ENCODE results near the gene SAFB. TPM values are rescaled to one million over a fixed set of nuclear protein-coding genes. Genes with fewer than 3 reads are reported as not detected.
"Not testable (repeated sequence)": the region's sequence is repeated elsewhere in the genome, so short reads cannot be mapped to it uniquely, and the experiment has no call there.

The SAFB gene
- total RNA-seq, 6 experiments from 2014 or later, result 31.2 to 45.7 (median 32.8) TPM

DNA sequence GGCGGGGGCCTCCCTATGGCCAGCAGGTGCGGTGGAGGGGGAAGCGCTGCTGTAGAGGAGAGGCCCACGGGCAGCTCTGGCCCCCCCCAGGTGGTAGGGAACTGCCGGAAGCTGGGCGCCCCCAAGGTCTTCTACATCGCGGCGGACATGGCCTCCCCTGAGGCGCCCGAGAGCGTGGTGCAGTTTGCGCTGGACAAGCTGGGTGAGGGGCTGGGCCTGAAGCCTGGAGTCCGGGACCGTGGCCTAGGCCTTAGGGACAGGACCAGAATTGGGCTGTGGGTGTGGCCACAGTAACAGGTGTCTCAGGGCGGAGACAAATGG, 63.4 kb downstream of the SAFB start:
- peaks cover 0 to 3% (median under 1%) of the 10 kb centered on the region in 4 donors for H3K4me1 ChIP-seq
- H3K36me3 ChIP-seq, result no peaks in the 10 kb centered on the region
- intact Hi-C loops (cut with DNase I), result no loop called here
- H3K9me3 ChIP-seq, result no peaks in the 10 kb centered on the region
- ATAC-seq (no peak), DNase-seq (no peak)
- WGBS (ENCODE audit: insufficient coverage, low coverage, low lambda C conversion rate, missing lambda C conversion rate), result no CpG with 5 or more reads among the region's 16 CpGs
- no peaks in the 10 kb centered on the region for H3K27me3 ChIP-seq
- TF ChIP-seq, protein P1, sequence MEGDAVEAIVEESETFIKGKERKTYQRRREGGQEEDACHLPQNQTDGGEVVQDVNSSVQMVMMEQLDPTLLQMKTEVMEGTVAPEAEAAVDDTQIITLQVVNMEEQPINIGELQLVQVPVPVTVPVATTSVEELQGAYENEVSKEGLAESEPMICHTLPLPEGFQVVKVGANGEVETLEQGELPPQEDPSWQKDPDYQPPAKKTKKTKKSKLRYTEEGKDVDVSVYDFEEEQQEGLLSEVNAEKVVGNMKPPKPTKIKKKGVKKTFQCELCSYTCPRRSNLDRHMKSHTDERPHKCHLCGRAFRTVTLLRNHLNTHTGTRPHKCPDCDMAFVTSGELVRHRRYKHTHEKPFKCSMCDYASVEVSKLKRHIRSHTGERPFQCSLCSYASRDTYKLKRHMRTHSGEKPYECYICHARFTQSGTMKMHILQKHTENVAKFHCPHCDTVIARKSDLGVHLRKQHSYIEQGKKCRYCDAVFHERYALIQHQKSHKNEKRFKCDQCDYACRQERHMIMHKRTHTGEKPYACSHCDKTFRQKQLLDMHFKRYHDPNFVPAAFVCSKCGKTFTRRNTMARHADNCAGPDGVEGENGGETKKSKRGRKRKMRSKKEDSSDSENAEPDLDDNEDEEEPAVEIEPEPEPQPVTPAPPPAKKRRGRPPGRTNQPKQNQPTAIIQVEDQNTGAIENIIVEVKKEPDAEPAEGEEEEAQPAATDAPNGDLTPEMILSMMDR (IDR thresholded peaks at IDR 0.05), result no peak
- TF ChIP-seq POLR2A (IDR thresholded peaks at IDR 0.05), result no peak
- peak overlapping the region; percentile 56 to 70 (median 69) for H3K4me3 ChIP-seq
- peak overlapping the region in 1 of 3 donors; percentile 46 for H3K27ac ChIP-seq

GRCh38 chr19:5686647-5687359, 63.9 kb downstream of the SAFB start:
- TF ChIP-seq, protein P1 (IDR thresholded peaks at IDR 0.05), result peak; percentile 73 to 89 (median 80)
- no peak for TF ChIP-seq POLR2A (IDR thresholded peaks at IDR 0.05)
- H3K4me1 ChIP-seq, result peaks cover 0 to 7% (median under 1%) of the 10 kb centered on the region in 4 donors
- peaks cover 0 to 5% (median 0%) of the 10 kb centered on the region in 4 donors for H3K36me3 ChIP-seq
- peak overlapping the region; percentile 56 to 70 (median 69) for H3K4me3 ChIP-seq
- H3K27ac ChIP-seq, result peak overlapping the region in 2 of 3 donors; percentile 46 to 51
- intact Hi-C loops (cut with DNase I), result no loop called here
- H3K27me3 ChIP-seq, result no peaks in the 10 kb centered on the region
- peak; percentile 99 to 100 (median 99) for DNase-seq
- no peaks in the 10 kb centered on the region for H3K9me3 ChIP-seq
- WGBS (ENCODE audit: insufficient coverage, low coverage, low lambda C conversion rate, missing lambda C conversion rate), result 0% methylated on average over 9 of the region's 59 CpGs
- peak; percentile 74 to 88 (median 84) for ATAC-seq

DNA sequence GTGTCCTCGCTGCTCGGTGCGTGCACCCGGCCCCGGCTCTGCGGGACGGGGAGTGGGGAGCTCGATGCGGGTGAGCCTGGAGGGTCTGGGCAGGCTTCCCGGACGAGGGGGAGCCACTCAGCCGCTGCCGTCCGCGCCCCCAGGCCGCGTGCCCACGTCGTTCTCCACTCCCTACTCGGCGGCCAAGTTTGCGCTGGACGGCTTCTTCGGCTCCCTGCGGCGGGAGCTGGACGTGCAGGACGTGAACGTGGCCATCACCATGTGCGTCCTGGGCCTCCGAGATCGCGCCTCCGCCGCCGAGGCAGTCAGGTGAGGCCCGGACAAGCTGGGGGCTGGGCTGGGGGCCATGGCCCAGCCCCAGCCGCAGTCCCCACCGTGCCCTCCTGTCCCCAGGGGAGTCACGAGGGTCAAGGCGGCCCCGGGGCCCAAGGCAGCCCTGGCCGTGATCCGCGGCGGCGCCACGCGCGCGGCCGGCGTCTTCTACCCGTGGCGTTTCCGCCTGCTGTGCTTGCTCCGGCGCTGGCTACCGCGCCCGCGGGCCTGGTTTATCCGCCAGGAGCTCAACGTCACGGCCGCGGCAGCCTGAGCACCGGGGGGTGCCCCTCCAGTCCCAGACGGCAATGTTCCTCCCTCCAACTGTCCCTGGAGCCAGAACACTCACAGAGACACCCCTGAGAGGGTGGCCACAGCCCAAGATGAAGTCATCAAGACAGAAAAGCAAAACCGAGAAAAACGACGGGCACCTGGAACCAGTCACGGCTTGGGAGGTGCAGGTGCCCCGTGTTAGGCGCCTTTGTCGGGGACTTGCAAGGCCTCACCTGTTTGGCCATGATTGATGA, 64.7 kb downstream of the SAFB start:
- H3K27ac ChIP-seq, result peak overlapping the region in 1 of 3 donors; percentile 25
- intact Hi-C loops (cut with DNase I), result no loop called here
- H3K9me3 ChIP-seq, result no peaks in the 10 kb centered on the region
- TF ChIP-seq, protein P1 (IDR thresholded peaks at IDR 0.05), result no peak
- TF ChIP-seq POLR2A (IDR thresholded peaks at IDR 0.05), result no peak
- DNase-seq (peak in 1 of 3 donors; percentile 49), ATAC-seq (no peak)
- H3K4me3 ChIP-seq, result peak overlapping the region in 1 of 3 donors; percentile 69
- peaks cover 0 to 10% (median under 1%) of the 10 kb centered on the region in 4 donors for H3K4me1 ChIP-seq
- H3K36me3 ChIP-seq, result peaks cover 0 to 12% (median under 1%) of the 10 kb centered on the region in 4 donors
- WGBS (ENCODE audit: insufficient coverage, low coverage, low lambda C conversion rate, missing lambda C conversion rate), result 92% methylated on average over 9 of the region's 76 CpGs
- no peaks in the 10 kb centered on the region for H3K27me3 ChIP-seq

DNA sequence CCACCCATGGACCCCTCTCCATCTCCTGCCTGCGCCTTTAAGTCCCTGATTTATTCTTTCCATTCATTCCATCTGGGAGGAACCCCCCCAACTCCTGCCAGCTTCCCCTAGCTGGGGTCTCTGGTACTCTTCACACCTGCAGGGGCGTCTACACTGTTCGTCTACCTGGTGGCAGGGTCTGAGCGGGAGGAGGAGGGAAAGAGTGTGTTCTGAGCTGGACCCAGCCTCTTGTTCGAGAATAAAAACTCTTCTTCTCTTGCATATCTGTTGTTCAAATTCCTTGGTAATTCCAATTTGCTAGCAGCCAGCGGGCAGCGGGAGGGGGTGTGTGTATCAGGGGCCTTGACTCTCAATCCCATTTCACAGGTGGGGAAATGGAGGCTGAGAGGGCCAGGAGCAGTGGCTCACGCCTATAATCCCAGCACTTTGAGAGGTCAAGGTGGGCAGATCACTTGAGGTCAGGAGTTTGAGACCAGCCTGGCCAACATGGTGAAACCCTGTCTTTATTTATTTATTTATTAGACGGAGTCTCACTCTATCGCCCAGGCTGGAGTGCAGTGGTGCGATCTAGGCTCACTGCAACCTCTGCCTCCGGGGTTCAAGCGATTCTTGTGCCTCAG, 65.5 kb downstream of the SAFB start:
- H3K27me3 ChIP-seq; H3K4me3 ChIP-seq; DNase-seq; ATAC-seq; intact Hi-C loops (cut with DNase I); H3K9me3 ChIP-seq; H3K27ac ChIP-seq: not testable (repeated sequence)
- WGBS (ENCODE audit: insufficient coverage, low coverage, low lambda C conversion rate, missing lambda C conversion rate), result 98% methylated on average over 10 of the region's 13 CpGs
- Histone ChIP-seq H3K4me1 (peaks cover 0 to 10% (median under 1%) of the 10 kb centered on the region in 4 donors), H3K36me3 (peaks cover 0 to 20% (median 2%) of the 10 kb centered on the region in 4 donors)
